Stimulated activated CD4-positive, alpha-beta T cell treated with anti-CD3 and anti-CD28 coated beads, Interleukin-1b, Interleukin-23, amount 100 ng/mL, for 48 hours (primary cell): ENCODE data around the gene ZNF221.
"Not testable (repeated sequence)": the region's sequence is repeated elsewhere in the genome, so short reads cannot be mapped to it uniquely, and the experiment has no call there.

Source experiments
- DNase-seq: peaks from one replicate; pipeline ENCODE4 v3.0.0-alpha.2; 2020

The ZNF221 gene

DNA sequence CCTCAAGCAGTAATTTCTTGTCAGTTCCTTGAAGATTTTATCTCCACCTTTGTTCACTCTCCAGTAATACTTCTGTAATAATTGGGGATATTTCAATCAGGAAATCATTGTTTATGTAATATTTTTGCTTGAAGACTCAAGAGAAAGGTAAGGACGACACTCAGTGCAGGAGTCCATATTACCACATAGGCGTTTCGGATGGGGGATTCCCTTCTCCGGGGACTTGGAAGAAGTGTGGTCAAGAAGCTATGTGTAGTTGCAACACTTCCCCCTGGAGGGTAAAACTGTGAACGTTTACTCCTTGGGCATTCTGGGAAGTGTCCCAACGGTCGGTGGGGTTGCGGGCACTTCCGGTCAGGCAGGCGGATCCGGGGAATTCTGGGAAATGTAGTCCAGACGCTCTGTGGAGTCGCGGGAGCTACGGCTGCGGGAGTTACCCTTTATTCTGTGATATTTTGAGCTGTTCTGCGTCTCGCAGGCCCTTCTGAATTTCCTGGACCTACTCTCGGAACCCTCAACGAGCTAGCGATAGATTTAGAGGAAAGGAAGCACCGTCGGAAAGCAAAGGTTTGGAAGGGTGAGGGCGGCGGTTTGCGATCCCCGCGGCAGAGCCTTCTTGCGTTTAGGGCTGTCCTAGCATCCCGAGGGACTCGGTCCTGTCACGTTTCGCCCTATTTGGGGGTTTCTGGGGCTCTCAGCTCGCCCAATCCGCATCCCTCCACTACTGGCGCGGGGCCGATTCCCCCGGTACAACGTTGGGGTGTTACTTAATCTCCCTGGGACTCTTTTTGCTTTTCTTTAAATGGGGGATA is at the start of gene ZNF221:
Gene ZNF221, plus strand, starts transcription at position 395 of the 812 bp plus-strand sequence. CDS start 11,499 bp downstream, outside the sequence.
- DNase-seq, result peak; percentile 71

DNA sequence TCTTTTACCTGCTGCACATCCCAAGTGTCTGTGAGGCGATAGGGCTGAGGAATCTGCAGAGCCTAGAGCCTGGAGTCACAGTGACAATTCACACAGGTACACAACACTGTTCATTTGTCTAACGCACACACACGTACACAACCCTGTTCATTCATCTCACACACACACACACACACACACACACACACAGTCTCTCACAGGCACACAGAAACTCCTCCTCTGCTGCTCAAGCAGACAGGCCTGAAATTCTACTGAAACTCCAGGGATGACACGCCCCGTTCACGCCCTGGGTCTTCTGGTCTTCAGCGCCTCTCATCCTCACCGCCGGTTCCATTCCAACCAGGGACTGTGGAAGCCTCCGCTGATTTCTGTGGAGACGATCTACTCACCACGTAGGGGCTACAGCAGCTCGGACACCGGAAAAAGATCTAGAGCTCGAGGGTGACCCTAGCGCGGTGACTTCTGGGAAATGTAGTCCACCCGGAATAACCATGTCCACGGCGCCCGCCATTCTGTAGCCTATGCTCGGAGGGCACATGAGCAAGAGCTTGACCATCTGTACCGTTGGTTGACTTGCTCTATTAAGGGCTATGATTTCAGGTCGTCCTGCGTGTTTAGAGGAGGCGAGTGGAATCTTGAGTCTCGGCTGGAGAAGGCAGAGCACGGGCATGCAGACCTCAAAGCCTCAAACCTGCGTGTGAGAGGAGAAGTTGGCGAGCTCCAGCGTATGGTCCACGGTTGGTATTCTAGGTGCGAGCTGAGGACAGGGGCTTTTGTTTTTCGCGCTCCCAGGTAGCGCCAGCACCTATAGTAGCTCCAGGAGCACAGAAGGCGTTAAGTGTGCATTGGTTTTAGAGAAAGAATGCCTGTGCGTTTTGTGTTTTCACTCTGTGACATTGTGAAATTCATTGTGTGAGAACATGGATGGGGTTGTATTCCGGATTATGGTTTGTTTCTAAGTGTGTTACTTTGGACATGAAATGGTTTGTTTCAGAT is 49.3 kb upstream of the ZNF221 start:
- peak; percentile 65 for DNase-seq

DNA sequence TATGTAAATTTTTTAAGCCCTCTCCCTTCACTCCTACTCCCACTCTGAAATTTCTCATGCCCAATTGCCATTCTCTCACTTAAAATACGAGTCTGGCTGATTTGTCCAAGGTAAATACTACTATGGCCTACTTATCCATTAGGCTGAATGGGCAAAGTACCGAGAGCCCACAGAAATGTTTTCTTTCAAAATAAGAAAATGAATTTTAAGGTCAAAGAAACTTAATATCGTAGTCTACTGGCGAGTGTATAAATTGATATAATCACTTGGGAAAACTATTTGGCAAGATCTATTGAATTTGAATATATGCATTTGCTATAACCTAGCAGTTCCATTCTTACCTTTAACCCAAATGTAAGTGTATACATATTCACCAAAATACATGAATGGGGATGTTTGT is 48.6 kb upstream of the ZNF221 start:
- DNase-seq, result no peak

DNA sequence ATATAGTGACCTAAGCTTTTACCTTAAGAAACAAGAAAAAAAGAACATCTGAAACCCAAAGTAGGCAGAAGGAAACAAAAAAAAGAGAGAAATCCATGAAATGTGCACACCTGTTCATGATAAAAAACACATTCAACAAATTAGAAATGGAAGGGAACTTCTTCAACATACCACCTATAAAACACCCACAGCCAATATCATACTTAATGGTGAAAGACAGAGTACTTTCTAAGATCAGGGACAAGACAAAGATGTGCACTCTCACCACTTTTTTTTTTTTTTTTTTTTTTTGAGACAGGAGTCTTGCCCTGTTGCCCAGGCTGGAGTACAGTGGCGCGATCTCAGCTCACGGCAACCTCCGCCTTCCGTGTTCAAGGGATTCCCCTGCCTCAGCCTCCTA is 45.1 kb upstream of the ZNF221 start:
- no peak for DNase-seq

DNA sequence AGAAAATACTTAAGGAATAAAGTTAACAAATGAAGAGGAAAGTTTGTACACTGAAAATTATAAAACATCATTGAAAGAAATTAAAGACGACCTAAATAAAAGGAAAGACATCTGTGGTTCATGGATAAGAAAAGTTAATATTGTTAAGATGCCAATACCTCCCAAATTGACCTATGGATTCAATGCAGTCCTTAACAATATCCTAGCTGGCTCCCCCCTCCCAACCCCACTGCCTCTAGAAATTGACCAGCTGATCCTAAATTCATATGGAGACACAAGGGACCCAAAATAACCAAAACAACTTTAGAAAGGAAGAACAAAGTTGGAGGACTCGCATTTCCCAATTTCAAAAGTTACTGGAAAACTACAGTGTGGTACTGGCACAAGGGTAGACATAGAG is 44.3 kb upstream of the ZNF221 start:
- DNase-seq, result no peak

DNA sequence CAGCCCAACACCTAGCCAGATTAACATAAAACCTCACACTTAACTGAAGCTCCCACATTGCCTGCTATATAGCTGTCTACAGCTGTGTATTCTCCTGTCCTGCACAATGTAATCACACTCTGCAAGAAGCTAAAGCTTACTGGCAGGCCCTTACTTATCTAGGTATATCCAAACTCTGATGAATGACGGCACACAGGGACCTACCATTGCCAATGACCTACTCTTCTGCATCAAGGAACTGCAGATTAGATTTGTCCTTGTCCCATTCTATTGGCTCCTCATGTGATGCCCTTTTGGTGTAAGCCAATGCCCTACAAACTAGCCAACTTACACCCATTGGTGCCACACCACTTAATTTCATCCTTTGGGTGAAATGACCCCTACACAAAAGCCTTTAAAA is 42.4 kb upstream of the ZNF221 start:
- no peak for DNase-seq

DNA sequence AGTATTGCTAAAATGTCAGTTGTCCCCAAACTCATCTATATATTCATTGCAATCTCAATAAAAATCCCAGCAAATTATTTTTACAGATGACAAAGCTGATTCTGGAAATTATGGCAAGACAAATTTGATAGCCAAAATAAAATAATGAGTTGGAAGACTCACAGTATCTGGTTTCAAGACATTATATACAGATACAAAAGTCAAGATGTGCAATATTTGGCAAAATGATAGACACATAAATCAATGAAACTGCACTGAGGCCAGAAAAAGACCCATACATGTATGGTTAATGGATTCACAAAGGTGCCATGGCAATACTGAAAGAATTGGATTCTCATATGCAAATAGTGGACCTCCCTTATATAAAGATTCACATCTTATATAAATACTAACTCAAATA is 40.1 kb upstream of the ZNF221 start:
- DNase-seq, result no peak

DNA sequence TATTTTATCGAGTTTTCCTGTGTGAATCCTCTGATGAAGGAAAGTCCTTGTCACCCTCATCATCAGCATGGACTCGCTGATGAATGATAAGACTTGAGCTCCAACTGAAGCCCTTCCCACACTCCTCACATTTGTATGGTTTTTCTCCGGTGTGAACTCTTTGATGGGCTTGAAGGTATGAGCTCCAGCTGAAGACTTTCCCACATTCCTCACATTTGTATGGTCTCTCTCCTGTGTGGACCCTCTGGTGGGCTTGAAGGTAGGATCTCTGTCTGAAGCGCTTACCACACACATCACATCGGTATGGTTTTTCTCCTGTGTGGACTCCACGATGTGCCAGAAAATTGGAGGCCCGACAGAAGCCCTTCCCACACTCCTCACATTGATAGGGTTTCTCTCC is 37.6 kb upstream of the ZNF221 start:
- DNase-seq, result no peak

DNA sequence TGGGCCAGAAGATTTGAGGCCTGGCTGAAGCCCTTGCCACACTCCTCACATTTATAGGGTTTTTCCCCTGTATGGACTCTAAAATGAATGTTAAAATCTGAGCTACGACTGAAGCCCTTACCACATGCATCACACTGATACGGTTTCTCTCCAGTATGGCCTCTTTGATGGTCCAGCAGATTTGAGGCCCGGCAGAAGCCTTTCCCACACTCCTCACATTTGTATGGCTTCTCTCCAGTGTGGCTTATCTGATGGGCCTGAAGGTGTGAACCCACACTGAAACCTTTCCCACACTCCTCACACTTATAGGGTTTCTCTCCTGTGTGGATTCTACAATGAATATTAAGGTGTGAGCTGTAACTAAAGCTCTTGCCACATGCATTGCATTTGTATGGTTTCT is 37.0 kb upstream of the ZNF221 start:
- no peak for DNase-seq

DNA sequence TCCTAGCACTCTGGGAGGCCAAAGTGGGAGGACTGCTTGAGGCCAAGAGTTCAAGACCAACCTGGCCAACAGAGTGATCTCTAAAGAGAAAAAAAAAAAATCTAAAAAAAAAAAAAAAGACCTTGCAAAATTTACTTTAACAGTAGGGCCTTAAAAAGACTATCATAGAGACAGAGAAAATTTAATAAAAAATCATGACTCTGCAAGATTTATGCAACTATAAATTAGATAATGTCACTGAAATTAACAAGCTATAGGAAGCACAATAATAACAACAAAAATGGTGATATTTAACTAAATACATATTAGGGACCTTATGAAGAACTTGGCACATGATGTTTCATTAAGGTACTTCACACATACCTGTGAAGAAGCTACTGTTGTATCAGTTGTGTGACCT is 27.2 kb upstream of the ZNF221 start:
- DNase-seq, result no peak

DNA sequence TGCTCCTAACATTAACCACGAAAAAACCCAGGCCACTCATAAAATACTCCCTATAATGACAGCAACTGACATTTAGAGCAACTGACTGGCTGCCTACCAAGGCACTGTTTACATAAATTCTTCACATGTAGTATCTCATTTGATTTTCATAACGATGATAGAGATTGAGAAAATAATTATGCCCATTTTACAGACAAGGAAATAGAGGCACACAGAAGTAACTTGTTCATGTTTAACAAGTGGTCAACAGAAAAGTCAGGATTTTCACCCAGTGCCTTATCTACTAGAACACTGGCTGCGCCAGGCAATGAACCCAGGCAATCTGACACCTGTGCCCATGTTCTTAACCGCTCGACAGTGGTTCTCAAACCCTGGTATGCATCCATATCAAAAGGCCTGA is 22.2 kb upstream of the ZNF221 start:
- no peak for DNase-seq

DNA sequence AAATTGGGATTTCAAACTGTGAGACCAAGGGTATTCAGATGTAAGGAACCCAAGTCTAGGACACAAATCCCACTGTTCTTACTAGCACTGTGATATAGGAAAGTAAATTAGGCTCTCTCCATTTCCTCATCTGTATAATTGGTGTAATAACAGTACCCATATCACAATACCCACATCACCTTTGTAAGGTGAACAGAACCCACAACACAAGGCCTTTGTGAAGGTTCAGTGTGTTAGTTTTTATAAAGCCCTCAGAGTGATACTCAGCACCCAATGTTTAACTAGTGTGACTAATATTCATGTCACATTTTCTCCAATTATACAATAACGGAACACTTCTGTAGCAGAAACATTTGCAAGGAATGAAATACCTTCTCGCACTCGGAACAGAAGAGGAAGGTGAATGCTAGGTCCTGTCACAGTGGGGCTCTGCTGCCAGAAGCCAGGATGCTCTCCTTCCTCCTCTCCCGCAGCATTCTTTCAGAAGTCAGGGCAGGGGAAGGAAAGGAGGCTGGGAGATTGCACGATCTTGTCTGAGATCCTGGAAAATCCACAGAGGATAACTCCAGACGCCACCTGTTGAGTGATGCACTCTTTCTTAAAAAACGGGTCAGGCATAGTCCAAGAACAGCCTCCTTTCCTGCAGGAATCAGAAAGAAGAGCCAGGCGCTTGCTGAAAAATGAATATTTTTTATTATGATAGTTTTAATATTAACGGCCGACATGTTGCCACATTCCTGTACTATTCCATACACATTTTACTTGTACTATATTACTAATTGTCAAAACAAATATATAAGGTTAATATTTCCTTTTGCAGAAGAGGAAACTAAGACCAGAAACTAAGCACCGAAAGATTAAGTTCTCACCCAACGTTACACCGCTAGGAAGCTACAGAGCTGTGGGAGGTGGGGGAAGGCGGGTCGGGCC is 16.7 kb upstream of the ZNF221 start:
- no peak for DNase-seq

DNA sequence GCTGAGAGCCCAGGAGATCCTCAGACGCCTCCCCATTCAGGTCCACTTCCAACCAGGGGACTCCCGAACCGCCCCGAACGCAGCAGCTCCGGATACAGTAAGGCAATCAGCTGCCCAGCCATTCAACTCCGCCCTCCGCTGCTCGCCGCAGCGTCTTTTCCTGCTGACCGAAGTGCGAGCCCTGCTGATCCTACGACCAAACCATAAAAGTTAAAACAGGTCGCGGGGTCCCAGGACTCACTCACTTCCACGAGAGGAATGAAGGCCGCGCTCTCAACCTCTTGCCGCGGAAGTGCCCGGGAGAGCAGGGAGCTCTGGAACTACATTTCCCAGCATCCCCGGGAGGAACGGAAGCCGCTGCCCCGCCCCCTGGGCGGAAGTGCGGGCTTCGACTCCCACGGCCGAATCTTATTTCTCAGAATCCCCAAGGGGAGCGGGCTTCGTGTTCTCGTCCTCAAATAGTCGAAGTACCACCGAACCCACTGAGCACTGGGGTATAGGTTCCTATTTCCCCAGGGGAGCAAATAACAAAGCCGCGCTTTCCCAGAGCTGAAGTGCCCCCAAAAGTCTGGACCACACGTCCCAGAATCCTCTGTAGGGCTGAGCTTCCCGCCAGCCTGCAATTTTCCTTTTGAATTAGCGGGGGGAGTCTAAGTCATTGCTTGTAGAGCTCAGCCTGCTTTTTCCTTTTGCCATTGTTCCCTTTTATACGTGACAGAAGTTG is 15.9 kb upstream of the ZNF221 start, which contains the start of gene ZNF45:
Gene ZNF45, minus strand, starts transcription at position 298 of the 724 bp plus-strand sequence. CDS start 13,097 bp downstream, outside the sequence.
- peak; percentile 88 for DNase-seq

DNA sequence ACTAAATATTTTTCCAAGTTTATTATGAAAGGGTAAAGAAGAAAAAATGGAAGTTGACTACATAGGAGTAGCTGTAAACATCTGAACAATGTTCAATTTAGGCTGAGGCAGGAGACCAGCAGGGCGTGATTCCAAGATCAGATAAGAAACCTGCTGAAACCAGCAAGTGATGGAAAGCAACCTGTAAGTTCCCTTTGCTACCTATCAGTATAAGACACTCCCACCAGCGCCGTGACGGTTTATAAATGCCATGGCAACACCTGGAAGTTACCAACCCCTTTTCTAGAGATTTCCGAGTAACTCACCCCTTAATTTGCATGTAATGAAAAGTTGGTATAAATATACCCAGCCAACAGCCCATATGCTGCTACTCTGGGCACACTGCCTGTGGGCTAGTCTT is 14.8 kb upstream of the ZNF221 start:
- DNase-seq, result no peak

DNA sequence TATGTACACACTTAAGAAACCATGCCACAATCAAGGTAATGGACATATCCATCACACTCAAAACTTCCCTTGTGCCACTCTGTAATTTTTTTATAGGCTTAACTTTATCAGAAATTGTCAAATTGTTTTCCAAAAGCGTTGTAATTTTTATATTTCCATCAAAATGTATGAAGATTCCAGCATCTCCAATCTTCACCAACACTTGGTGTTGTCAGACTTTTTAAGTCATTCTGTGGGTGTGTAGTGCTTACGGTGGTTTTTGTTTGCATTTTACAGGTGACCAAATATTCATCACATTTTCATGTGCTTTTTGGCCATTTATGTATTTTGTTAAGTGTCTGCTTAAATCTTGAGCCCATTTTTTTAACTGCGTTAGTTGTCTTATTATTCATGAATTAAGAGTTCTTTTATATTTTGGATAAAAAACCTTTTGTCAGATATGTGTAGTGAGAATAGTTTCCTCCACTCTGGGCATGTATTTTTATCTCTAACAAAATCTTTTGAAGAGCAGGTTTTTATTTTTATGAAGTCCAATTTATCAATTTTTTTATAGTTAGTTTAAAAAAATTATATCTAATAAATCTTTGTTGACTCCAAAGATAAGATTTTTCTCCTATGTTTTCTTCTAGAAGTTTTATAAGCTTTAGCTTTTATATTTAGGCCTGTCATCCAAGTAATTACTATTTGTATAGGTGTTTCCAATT is 11.3 kb upstream of the ZNF221 start:
- DNase-seq, result no peak

DNA sequence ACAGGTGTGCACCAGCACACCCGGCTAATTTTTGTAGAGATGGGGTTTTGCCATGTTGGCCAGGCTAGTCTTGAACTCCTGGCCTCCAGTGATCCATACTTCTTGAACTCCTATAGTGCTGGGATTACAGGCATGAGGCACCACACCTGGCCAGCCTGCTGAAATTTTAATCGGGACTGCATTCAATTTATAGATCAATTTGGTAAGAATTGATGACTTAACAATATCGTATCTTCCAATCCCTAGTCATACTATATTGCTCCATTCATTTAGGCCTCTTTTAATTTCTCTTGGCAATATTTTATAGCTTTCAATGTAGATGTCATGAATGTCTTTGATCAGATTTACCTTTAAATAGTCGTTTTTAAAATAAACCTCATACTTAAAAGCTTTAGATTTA is 10.3 kb upstream of the ZNF221 start:
- no peak for DNase-seq

DNA sequence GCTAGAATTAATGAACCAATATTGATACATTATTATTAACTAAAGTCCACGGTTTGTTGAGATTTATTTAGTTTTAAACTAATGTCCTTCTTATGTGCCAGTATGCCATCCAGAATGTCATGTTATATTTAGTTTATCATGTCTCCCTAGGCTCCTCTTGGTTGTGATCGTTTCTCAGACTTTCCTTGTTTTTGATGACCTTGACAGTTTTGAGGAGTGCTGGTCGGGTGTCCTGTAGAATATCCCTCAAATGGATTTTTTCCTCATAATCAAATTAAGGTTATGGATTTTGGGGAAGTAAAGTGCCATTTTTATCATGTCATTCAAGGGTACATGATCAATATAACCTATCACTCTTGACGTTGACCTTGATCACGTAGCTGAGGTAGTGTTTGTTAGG is 9.8 kb upstream of the ZNF221 start:
- no peak for DNase-seq

DNA sequence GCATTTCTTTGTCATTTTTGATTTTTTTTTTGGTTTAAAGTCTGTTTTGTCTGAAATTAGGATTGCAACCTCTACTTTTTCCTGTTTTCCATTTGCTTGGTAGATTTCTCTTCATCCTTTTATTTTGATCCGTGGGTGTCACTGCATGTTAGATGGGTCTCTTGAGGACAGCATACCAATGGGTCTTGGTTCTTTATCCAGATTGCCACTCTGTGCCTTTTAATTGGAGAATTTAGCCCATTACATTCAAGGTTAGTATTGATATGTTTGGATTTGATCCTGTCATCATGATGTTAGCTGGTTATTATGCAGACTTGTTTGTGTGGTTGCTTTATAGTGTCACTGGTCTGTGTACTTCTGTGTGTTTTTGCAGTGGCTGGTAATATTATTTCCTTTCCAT is 3.6 kb upstream of the ZNF221 start:
- not testable (repeated sequence) for DNase-seq

DNA sequence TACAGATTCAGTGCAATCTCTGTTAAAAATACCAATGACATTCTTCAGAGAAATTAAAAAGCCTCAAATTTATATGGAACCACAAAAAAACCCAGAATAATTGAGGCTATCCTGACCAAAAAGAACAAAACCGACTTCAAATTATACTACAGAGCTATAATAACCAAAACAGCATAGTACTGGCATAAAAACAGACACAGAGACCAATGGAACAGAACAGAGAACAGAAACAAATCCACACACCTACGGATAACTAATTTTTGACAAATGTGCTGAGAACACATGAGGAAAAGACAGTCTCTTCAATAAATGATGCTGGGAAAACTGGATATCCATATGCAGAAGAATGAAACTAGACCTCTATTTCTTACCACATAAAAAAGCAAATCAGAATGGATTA is 1.2 kb upstream of the ZNF221 start:
- DNase-seq, result not testable (repeated sequence)

DNA sequence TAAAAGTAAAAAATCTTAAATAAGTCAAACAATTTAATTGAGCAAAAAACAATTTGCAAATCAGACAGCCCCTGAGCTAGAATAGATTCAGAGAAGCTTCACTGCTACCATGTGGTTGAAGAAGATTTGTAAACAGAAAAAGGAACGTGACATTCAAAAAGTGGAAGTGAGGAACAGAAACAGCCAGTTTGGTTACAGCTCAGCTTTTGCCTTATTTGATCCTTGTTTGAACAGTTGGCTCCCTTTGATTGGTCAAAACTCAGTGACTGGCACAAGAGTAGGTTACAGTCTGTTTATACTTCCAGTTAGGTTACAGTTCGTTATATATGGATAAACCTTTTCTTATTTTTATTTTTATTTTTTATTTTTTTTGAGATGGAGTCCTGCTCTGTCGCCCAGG is 5.8 kb downstream of the ZNF221 start:
- DNase-seq, result no peak

DNA sequence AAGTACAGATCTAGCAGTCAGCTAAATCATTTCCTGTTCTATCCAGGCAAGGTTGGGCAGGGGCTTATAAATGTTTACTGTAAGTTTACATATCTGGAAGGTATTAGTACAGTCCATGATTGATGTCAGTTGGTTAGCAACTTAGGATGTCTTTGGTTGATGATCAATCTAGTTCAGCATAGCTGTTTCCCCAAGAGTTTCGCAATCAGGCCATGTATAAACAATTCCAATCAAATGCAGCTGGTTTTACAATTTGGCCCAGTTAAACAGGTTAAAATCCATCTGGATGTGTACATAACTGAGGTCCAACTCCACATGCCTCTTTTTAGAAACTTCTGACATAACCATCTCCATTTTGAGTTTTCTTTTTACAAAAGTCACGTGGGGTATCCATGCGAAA is 6.9 kb downstream of the ZNF221 start:
- DNase-seq, result no peak
